HepG2 (cell line): ENCODE results near the gene CD14. TPM values are rescaled to one million over a fixed set of nuclear protein-coding genes. Genes with fewer than 3 reads are reported as not detected.

ENCODE experiments used
- GATAD1 ChIP-seq: IDR thresholded peaks from 2 replicates; pipeline ENCODE4 v1.6.1; 2016; ENCODE audit warnings: missing genetic modification reagents, missing compliant biosample characterization
- KDM1A ChIP-seq: IDR thresholded peaks from 2 replicates; pipeline ENCODE4 v1.6.1; 2016; ENCODE audit warnings: missing compliant biosample characterization
- KDM2A ChIP-seq: sonication (generic); formaldehyde crosslinking; IDR thresholded peaks from 2 replicates; pipeline ENCODE4 v1.4.0; 2020; ENCODE audit warnings: low read depth, missing genetic modification reagents, borderline replicate concordance
- KLF13 ChIP-seq: sonication (generic); formaldehyde crosslinking; IDR thresholded peaks from 2 replicates; pipeline ENCODE4 v1.4.0; 2020; ENCODE audit warnings: mild to moderate bottlenecking, missing genetic modification reagents
- KLF16 ChIP-seq, 2 experiments: sonication (generic) in 1 of 2; formaldehyde crosslinking in 1 of 2; IDR thresholded peaks; 2 replicates each; pipeline versions ENCODE4 v1.6.1 to v1.8.0; 2016 to 2023; ENCODE audit warnings: missing genetic modification reagents in 2 of 2, missing compliant biosample characterization in 1 of 2
- KLF6 ChIP-seq: IDR thresholded peaks from 2 replicates; pipeline ENCODE4 v1.8.0; 2016; ENCODE audit warnings: missing biosample characterization, missing genetic modification reagents
- MED1 ChIP-seq: sonication (generic); formaldehyde crosslinking; IDR thresholded peaks from 2 replicates; pipeline ENCODE4 v1.4.0; 2020; ENCODE audit warnings: missing genetic modification reagents
- NR2F1 ChIP-seq, 2 experiments: fragments of 450-650 bp in 1 of 2; formaldehyde crosslinking in 1 of 2; IDR thresholded peaks; 2 replicates each; pipeline versions ENCODE4 v1.5.0 to v1.6.1; 2016 to 2020; ENCODE audit warnings: mild to moderate bottlenecking in 1 of 2, missing compliant biosample characterization in 1 of 2, missing genetic modification reagents in 1 of 2, moderate library complexity in 1 of 2
- POLR2G ChIP-seq: fragments of 200-400 bp; formaldehyde crosslinking; IDR thresholded peaks from 2 replicates; pipeline ENCODE4 v1.6.1; 2018; ENCODE audit warnings: mild to moderate bottlenecking, low read depth, low read length, moderate library complexity
- RXRB ChIP-seq: IDR thresholded peaks from 2 replicates; pipeline ENCODE4 v1.6.1; 2016; ENCODE audit warnings: borderline replicate concordance, missing genetic modification reagents, missing compliant biosample characterization
- TBX3 ChIP-seq: fragments of 450-650 bp; IDR thresholded peaks from 2 replicates; pipeline ENCODE4 v1.6.1; 2017; ENCODE audit warnings: antibody characterized with exemption, mild to moderate bottlenecking, inconsistent platforms, borderline replicate concordance
- TMF1 ChIP-seq: sonication (generic); formaldehyde crosslinking; IDR thresholded peaks from 2 replicates; pipeline ENCODE4 v1.8.1; 2022; ENCODE audit warnings: low read depth, missing genetic modification reagents
- ZNF484 ChIP-seq: sonication (generic); formaldehyde crosslinking; IDR thresholded peaks from 2 replicates; pipeline ENCODE4 v1.5.1; 2020; ENCODE audit warnings: mild to moderate bottlenecking, low read depth, missing genetic modification reagents, borderline replicate concordance
- polyA plus RNA-seq, 8 experiments: library from polyadenylated mRNA; depleted of rRNA in 3 of 8; stranded (reverse) in 7 of 8; unstranded in 1 of 8; fragments of >200 nt; fragmentation: Illumina TruSeq in 4 of 8; extraction: Trizol in 4 of 8; gene quantifications; 2 replicates each; pipeline versions ENCODE4 v1.2.1 to v1.2.3, GENCODE V29; 2011 to 2016; ENCODE audit warnings: low read depth in 4 of 8, missing spikeins in 1 of 8, mixed read lengths in 1 of 8; ENCODE audit not compliant: insufficient read depth in 1 of 8
- total RNA-seq, 5 experiments: library from RNA; depleted of rRNA; stranded (reverse); fragments of >200 nt; fragmentation: Illumina TruSeq; extraction: Trizol; gene quantifications; 2 replicates each; pipeline ENCODE4 v1.2.3, GENCODE V29; 2016; ENCODE audit warnings: low read depth in 1 of 5
- TF ChIP-seq, protein P1 (sequence below): sonication (generic); formaldehyde crosslinking; IDR thresholded peaks from 2 replicates; pipeline ENCODE4 v1.4.0; 2020; ENCODE audit warnings: low read depth, mild to moderate bottlenecking, missing genetic modification reagents
- TF ChIP-seq, protein P2 (sequence below): sonication (generic); formaldehyde crosslinking; IDR thresholded peaks from 2 replicates; pipeline ENCODE4 v1.4.0; 2020; ENCODE audit warnings: missing genetic modification reagents, borderline replicate concordance
- TF ChIP-seq, protein P3 (sequence below): IDR thresholded peaks from 2 replicates; pipeline ENCODE4 v1.6.1; 2016; ENCODE audit warnings: low read depth
- TF ChIP-seq, protein P4 (sequence below): sonication (generic); formaldehyde crosslinking; IDR thresholded peaks from 2 replicates; pipeline ENCODE4 v1.9.0; 2022; ENCODE audit warnings: low read depth, missing genetic modification reagents
- TF ChIP-seq, protein P5 (sequence below): sonication (generic); formaldehyde crosslinking; IDR thresholded peaks from 2 replicates; pipeline ENCODE4 v1.8.0; 2022; ENCODE audit warnings: missing genetic modification reagents, low read depth, mild to moderate bottlenecking, borderline replicate concordance

Gene CD14
- total and polyA plus RNA-seq, 2 of the 13 experiments (the other 11 are each of a cell fraction or from before 2014, with no cell fraction given): 1.7 to 4.7 TPM

DNA sequence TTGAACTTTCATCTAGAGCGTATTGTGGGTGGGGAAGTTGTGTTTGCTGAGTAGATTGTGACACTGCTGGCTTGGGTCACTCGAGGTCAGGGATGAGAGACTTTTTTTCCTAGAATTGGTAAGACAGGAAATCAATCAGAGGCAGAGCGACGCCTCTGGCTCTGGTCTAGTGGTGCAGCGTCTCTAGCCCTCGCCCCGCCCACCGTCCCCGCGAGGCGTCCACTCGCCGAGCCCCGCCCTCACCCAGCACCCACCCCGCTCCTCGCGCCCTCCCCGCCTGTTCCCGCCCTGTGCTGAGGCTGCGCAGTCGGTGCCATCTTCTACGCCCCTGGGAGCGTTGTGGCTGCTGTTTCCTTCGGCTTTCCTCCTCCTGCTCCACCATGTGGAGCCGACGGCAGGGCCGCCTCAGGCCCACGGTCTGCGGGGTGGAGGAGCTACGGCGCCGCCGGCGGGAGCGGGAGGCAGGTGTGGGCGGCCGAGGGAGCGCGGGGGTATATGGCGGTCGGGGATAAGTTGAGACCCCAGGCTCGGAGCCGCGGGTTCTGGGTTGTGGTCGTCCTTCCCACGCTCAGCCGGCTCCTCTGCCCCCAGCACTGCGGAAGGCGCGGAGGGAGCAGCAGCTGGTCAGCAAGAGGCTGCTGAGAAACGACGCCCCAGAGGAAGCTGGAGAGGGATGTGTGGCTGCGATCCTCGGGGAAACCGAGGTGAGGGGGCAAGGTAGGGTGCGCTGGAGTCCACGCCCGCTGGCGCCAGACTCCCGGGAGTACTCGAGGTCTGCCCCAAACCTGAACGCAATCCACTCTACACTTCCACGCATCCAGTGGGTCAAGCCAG is 6.4 kb upstream of the CD14 start, which contains the start of gene TMCO6 (continued):
- TF ChIP-seq, protein P1, sequence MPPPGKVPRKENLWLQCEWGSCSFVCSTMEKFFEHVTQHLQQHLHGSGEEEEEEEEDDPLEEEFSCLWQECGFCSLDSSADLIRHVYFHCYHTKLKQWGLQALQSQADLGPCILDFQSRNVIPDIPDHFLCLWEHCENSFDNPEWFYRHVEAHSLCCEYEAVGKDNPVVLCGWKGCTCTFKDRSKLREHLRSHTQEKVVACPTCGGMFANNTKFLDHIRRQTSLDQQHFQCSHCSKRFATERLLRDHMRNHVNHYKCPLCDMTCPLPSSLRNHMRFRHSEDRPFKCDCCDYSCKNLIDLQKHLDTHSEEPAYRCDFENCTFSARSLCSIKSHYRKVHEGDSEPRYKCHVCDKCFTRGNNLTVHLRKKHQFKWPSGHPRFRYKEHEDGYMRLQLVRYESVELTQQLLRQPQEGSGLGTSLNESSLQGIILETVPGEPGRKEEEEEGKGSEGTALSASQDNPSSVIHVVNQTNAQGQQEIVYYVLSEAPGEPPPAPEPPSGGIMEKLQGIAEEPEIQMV (CRISPR knock-in tag): 0 out of 2 replicates have a peak, but pooled peaks have one; percentile 39
- 0 out of 2 replicates have a peak, but pooled peaks have one; percentile 47 for TF ChIP-seq KLF13 (CRISPR knock-in tag)
- TF ChIP-seq, protein P2, sequence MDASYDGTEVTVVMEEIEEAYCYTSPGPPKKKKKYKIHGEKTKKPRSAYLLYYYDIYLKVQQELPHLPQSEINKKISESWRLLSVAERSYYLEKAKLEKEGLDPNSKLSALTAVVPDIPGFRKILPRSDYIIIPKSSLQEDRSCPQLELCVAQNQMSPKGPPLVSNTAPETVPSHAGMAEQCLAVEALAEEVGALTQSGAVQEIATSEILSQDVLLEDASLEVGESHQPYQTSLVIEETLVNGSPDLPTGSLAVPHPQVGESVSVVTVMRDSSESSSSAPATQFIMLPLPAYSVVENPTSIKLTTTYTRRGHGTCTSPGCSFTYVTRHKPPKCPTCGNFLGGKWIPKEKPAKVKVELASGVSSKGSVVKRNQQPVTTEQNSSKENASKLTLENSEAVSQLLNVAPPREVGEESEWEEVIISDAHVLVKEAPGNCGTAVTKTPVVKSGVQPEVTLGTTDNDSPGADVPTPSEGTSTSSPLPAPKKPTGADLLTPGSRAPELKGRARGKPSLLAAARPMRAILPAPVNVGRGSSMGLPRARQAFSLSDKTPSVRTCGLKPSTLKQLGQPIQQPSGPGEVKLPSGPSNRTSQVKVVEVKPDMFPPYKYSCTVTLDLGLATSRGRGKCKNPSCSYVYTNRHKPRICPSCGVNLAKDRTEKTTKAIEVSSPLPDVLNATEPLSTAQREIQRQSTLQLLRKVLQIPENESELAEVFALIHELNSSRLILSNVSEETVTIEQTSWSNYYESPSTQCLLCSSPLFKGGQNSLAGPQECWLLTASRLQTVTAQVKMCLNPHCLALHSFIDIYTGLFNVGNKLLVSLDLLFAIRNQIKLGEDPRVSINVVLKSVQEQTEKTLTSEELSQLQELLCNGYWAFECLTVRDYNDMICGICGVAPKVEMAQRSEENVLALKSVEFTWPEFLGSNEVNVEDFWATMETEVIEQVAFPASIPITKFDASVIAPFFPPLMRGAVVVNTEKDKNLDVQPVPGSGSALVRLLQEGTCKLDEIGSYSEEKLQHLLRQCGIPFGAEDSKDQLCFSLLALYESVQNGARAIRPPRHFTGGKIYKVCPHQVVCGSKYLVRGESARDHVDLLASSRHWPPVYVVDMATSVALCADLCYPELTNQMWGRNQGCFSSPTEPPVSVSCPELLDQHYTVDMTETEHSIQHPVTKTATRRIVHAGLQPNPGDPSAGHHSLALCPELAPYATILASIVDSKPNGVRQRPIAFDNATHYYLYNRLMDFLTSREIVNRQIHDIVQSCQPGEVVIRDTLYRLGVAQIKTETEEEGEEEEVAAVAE (CRISPR knock-in tag): peak; percentile 89; the same call in 1 of the 2 replicates
- peak in 1 of 2 experiments; percentile 91; a peak in 2 of 4 replicates for TF ChIP-seq KLF16 (CRISPR knock-in tag; IDR thresholded peaks at IDR 0.05)
- TF ChIP-seq MED1 (CRISPR knock-in tag): peak; percentile 93
- no peak for TF ChIP-seq TMF1
- TF ChIP-seq, protein P3, sequence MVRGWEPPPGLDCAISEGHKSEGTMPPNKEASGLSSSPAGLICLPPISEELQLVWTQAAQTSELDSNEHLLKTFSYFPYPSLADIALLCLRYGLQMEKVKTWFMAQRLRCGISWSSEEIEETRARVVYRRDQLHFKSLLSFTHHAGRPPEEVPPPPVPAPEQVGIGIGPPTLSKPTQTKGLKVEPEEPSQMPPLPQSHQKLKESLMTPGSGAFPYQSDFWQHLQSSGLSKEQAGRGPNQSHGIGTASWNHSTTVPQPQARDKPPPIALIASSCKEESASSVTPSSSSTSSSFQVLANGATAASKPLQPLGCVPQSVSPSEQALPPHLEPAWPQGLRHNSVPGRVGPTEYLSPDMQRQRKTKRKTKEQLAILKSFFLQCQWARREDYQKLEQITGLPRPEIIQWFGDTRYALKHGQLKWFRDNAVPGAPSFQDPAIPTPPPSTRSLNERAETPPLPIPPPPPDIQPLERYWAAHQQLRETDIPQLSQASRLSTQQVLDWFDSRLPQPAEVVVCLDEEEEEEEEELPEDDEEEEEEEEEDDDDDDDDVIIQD (CRISPR knock-in tag): peak; percentile 36; the same call in 1 of the 2 replicates
- TF ChIP-seq KDM2A (CRISPR knock-in tag): peak; percentile 66
- TF ChIP-seq KLF6 (CRISPR knock-in tag): 0 out of 2 replicates have a peak, but pooled peaks have one; percentile 37
- TF ChIP-seq POLR2G: peak; percentile 74
- peak; percentile 40; the same call in 1 of the 2 replicates for TF ChIP-seq TBX3
- TF ChIP-seq, protein P4, sequence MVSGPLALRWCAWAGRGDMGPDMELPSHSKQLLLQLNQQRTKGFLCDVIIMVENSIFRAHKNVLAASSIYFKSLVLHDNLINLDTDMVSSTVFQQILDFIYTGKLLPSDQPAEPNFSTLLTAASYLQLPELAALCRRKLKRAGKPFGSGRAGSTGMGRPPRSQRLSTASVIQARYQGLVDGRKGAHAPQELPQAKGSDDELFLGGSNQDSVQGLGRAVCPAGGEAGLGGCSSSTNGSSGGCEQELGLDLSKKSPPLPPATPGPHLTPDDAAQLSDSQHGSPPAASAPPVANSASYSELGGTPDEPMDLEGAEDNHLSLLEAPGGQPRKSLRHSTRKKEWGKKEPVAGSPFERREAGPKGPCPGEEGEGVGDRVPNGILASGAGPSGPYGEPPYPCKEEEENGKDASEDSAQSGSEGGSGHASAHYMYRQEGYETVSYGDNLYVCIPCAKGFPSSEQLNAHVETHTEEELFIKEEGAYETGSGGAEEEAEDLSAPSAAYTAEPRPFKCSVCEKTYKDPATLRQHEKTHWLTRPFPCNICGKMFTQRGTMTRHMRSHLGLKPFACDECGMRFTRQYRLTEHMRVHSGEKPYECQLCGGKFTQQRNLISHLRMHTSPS: no peak
- TF ChIP-seq KDM1A (CRISPR knock-in tag): 0 out of 2 replicates have a peak, but pooled peaks have one; percentile 14
- TF ChIP-seq ZNF484 (CRISPR knock-in tag): no peak
- peak; percentile 100 for TF ChIP-seq RXRB (CRISPR knock-in tag)
- TF ChIP-seq, protein P5, sequence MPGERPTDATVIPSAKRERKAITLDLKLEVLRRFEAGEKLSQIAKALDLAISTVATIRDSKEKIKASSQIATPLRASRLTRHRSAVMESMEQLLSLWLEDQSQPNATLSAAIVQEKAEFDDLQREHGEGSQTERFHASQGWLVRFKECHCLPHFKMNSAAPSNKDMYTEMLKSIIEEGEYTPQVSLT (CRISPR knock-in tag): peak; percentile 83; the same call in 1 of the 2 replicates
- peak; percentile 88 to 90 for TF ChIP-seq NR2F1 (CRISPR knock-in tag; IDR thresholded peaks at IDR 0.05)
- TF ChIP-seq GATAD1 (CRISPR knock-in tag): peak; percentile 72
